SJSA1 (cell line): ENCODE data around the gene ZNF710. TPM values are rescaled to one million over a fixed set of nuclear protein-coding genes. Genes with fewer than 3 reads are reported as not detected.

ENCODE experiments used
- DNase-seq, 2 experiments: peaks; one replicate each; pipeline ENCODE4 v3.0.0-alpha.2; 2015 to 2020; ENCODE audit warnings: low spot score in 2 of 2, low read depth in 1 of 2
- H3K27ac ChIP-seq: fragments of 250-450 bp; sonication (Bioruptor Pico); 2 replicates; pipeline ENCODE4 v1.5.1; 2020; ENCODE audit warnings: mild to moderate bottlenecking, moderate library complexity
- H3K27me3 ChIP-seq: fragments of 250-450 bp; sonication (Bioruptor Pico); replicated peaks from 2 replicates; pipeline ENCODE4 v1.5.1; 2020; ENCODE audit warnings: mild to moderate bottlenecking, moderate library complexity
- H3K36me3 ChIP-seq: fragments of 250-450 bp; sonication (Bioruptor Pico); 2 replicates; pipeline ENCODE4 v1.5.1; 2020; ENCODE audit warnings: mild to moderate bottlenecking
- H3K4me1 ChIP-seq: fragments of 250-450 bp; sonication (Bioruptor Pico); replicated peaks from 2 replicates; pipeline ENCODE4 v1.6.1; 2021; ENCODE audit warnings: mild to moderate bottlenecking
- H3K4me3 ChIP-seq: fragments of 250-450 bp; sonication (Bioruptor Pico); 2 replicates; pipeline ENCODE4 v1.5.1; 2020; ENCODE audit warnings: mild to moderate bottlenecking
- H3K9me3 ChIP-seq: fragments of 250-450 bp; sonication (Bioruptor Pico); replicated peaks from 2 replicates; pipeline ENCODE4 v1.5.1; 2020; ENCODE audit warnings: mild to moderate bottlenecking
- total RNA-seq: library from RNA; depleted of rRNA; stranded (reverse); fragments of >200 nt; shearing (Covaris generic); gene quantifications from 2 replicates; pipeline ENCODE4 v1.2.3, GENCODE V29; 2014

ZNF710 gene
- total RNA-seq, 1 experiment from 2014 or later: 7.3 TPM

DNA sequence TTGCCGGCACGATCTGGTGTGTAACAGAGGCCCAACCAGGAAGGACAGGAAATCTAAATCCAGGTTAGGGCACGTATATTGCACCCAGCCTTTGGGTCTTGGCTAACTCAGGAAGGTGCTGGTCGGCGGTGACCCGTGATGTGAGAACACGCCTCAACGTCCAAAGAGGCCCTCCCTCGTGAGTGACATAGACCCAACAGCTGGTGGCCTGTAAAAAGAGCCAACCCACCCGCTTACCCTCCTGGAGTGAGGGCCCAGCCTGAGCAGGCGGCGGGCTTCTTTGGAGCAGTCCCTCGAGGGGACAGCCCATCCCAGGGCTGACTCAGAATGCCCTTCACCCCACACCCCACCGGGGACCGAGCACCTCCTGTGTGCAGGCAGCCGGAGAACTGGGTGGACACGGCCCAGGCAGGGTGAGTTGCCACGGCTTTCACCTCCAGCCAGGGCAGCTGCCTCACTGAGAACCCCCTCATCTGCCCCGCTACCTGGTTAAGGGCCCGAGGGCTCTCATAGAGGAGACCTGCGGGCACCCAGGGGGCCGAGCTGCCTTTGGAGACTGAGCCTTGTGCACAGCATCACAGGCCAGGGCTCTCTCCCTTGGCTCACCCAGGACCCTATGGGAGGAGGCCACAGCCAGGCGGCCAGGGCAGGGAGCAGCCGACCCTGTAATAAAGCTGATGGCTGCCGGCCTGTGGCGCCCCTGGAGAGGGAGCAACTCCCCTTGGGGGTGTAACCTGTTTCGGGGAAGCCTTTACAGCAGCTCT is 41.8 kb downstream of the ZNF710 start:
- Histone ChIP-seq H3K4me1 (no peaks in the 10 kb centered on the region), H3K27me3 (no peaks in the 10 kb centered on the region), H3K4me3 (no peak overlapping the region), H3K27ac (no peak overlapping the region), H3K36me3 (no peaks in the 10 kb centered on the region), H3K9me3 (no peaks in the 10 kb centered on the region)
- DNase-seq: no peak

DNA sequence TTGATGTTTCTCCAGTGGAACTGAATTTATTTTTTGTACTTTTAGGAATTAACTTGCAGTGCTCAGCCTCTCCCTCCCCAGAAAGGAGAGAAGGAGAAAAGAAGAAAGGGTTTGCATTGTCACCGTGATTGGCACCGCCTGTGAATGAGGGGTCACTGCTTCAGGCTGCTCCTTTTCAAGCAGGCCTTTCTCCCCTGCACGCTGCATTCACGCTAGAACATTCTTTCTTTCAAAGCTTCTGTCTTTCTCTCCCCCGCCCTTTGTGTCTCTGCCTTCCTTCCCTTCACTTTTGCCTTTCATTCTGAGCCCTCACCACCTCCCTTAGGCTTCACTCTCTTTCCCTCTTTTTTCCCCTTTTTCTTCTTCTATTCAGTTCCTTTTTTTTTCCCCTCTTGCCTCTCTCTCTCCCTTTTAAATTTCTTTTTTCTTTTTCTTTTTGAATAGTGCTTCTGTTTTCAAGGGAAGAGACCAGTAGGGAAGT is 42.4 kb downstream of the ZNF710 start:
- Histone ChIP-seq H3K27me3 (no peaks in the 10 kb centered on the region), H3K27ac (no peak overlapping the region), H3K9me3 (no peaks in the 10 kb centered on the region), H3K4me3 (no peak overlapping the region), H3K36me3 (no peaks in the 10 kb centered on the region), H3K4me1 (no peaks in the 10 kb centered on the region)
- DNase-seq: no peak

DNA sequence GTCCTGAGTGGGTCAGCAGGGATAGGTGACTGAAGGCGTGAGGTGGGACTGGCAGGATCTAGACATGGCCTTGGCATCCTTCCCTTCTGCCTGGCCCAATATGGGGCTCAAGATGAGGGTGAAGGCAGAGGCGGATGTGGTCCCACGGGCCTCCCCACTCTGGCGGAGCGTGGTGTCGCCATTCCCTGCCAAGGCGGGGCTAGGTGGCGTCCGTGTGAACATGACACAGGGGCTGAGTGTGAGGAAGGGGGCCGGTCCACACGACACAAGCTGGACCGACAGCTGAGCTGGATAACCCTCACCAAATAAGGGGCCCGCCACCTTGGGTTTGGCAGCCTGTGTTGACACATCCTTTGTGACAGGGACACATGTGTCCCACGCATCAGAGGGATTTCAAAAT is 43.1 kb downstream of the ZNF710 start:
- Histone ChIP-seq H3K4me1 (no peaks in the 10 kb centered on the region), H3K27me3 (no peaks in the 10 kb centered on the region), H3K4me3 (no peak overlapping the region), H3K36me3 (no peaks in the 10 kb centered on the region), H3K9me3 (no peaks in the 10 kb centered on the region), H3K27ac (no peak overlapping the region)
- DNase-seq: no peak

DNA sequence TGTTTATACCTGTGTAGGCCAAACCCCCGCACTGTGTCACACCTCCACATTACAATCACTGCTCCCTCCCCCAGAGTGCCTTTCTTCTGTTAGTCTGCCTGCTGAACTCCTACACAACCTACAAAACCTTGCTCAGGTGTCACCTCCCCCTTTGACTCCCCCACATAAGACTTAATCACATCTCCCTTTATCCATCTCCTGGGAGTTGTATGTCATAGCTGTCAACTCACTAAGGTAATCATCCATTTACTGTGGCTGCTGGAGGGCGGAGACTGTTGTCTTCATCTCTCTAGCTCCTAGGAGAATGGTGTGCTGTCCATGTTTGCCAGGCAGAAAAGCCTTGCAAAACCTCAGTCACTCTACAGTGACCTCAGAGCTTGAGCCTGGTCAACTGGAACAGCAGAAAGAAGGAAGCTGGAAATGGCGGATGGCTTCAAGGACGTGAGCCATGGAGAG is 43.8 kb downstream of the ZNF710 start:
- DNase-seq: no peak
- Histone ChIP-seq H3K27me3 (no peaks in the 10 kb centered on the region), H3K27ac (no peak overlapping the region), H3K4me1 (no peaks in the 10 kb centered on the region), H3K9me3 (no peaks in the 10 kb centered on the region), H3K4me3 (no peak overlapping the region), H3K36me3 (no peaks in the 10 kb centered on the region)

DNA sequence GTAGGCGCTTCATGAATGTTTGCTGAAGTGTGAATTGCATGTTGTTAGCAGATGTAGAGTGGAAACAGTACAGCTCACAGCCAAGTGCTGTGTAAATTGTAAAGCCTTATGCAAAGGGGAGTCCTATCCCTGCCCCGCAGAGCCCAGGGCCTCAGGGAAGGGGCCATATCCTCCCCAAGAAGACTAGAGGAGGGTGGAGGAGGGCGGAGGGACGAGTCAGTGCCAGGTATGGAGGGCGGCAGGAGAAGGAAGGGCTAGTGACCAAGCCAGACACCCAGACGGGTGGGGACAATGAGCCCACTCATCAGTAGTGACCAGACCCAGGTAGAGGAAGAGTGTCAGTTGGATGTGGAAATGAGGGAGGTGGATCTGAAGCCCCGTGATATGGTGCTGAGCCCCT is 45.2 kb downstream of the ZNF710 start:
- no peak for DNase-seq
- Histone ChIP-seq H3K36me3 (no peaks in the 10 kb centered on the region), H3K9me3 (no peaks in the 10 kb centered on the region), H3K4me1 (no peaks in the 10 kb centered on the region), H3K27ac (no peak overlapping the region), H3K4me3 (no peak overlapping the region), H3K27me3 (no peaks in the 10 kb centered on the region)

DNA sequence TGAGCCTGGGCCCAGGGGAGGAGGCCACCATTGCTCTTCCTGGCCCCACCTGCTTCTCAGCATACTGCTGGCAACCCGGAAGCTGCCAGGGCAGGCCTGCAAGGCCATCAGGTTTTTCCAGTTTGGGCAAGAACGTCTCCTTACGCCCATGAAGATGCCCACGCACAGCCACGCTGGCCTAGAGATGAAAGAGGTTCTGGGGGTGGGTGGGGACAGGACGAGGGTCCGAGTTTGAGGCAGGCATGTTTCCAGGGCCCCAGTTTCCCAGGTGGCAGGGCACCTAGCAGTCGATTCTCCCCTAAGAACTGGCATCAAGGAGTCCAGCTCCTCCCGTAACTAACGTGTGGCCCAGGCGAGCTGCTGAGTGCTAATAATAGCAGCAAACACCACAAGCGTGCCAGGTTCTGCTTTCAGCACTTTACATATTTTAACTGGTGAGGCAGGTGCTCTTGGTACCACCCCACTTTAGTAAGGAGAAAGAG is 45.8 kb downstream of the ZNF710 start:
- no peak for DNase-seq
- Histone ChIP-seq H3K27ac (no peak overlapping the region), H3K4me3 (no peak overlapping the region), H3K36me3 (no peaks in the 10 kb centered on the region), H3K27me3 (no peaks in the 10 kb centered on the region), H3K4me1 (no peaks in the 10 kb centered on the region), H3K9me3 (no peaks in the 10 kb centered on the region)

DNA sequence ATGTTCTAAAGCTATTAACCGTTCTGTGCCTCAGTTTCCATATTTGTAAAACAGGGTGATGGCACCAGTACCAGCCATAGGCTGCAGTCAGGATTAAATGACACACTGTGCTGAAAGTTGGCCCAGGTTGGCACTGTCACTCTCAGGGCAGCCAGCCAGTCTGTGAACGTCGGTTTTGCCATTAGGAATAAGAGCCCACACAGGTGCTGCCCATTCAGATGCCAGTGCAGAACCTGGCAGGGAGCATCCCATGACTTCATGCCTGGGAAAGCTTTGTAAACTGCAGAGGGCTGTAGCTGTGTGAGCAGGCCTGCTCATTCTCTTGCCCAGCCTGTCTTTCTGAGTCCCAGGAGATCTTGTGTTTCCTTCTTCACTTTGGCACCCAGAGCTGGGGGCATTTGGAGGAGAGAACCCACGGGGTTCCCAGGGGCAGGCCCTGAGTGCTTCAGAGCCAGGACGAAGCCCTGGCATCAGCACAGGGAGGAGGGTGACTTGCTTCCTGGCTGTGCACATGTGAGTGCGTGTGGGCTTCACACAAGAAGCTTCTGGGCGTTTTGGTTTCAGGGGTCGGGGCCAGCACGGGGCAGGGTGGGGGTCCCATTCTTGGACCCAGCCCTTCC is 46.9 kb downstream of the ZNF710 start:
- Histone ChIP-seq H3K9me3 (no peaks in the 10 kb centered on the region), H3K4me3 (no peak overlapping the region), H3K27me3 (no peaks in the 10 kb centered on the region), H3K4me1 (no peaks in the 10 kb centered on the region), H3K27ac (no peak overlapping the region), H3K36me3 (no peaks in the 10 kb centered on the region)
- no peak for DNase-seq

DNA sequence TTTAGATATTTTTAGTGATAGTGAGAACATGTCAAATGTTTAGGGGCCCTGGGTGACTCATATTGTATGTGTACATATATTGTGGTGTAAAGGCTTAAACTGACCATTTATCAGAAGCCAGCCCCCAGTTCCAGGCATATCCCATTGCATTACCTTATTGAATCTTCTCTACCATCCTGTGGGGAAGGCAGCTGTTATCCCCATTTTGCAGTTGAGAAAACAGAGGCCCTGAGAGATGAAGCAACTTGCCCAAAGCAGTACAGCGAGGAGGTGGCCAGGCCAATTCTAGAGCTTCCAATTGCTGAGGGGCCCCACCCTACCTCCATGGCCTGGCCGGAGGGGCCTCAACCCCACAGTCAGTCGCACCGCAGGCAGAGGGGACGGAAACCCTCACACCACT is 47.9 kb downstream of the ZNF710 start:
- Histone ChIP-seq H3K27ac (no peak overlapping the region), H3K4me3 (no peak overlapping the region), H3K27me3 (no peaks in the 10 kb centered on the region), H3K4me1 (no peaks in the 10 kb centered on the region), H3K9me3 (no peaks in the 10 kb centered on the region), H3K36me3 (no peaks in the 10 kb centered on the region)
- no peak for DNase-seq

DNA sequence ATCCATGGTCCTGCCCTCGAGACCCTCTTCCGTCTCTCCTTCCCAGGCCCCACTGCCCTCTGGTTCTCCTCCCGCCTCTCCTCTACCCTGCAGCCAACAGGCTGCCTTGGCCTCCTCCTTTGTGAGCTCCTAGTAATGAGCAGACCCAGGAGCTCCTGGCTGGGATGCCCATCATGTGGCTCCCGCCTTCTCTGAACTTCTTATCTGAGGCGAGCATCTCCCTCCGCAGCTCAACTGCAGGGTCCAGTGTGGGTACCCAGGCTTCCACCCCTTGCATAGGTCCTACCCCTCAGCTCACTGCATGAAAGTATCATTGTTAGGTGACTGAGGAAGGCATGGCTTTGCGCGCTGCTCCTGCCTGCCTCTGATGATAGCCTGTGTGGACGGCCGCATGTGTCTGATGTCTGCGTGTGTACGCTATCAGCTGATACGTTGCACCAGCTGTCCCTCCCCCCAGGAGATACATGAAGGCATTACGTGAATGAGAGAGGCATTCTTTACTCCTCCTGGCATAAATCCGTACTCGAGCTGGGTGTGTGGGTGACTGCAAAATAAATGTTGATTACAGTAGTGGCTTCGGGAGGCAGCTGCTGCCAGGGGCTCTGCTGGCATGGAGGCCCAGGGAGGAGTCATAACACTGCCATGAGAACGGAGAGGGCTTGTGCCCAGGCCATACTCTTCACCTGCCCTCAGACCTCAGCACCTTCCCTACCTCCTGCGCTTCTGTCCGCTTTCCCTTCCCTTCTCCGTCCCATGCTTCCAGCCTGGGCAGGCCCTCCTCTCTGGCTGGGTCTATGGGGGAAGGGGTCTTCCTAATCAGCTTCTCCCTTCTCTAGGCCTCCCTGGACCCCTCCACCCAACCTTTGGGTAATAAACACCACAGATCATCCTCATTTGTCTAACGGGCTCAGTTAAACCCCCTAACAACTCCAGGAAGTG is 48.8 kb downstream of the ZNF710 start:
- H3K27me3 ChIP-seq: no peaks in the 10 kb centered on the region
- H3K36me3 ChIP-seq: no peaks in the 10 kb centered on the region
- H3K4me3 ChIP-seq: no peak overlapping the region
- no peaks in the 10 kb centered on the region for H3K9me3 ChIP-seq
- DNase-seq: no peak
- no peak overlapping the region for H3K27ac ChIP-seq
- H3K4me1 ChIP-seq: no peaks in the 10 kb centered on the region

DNA sequence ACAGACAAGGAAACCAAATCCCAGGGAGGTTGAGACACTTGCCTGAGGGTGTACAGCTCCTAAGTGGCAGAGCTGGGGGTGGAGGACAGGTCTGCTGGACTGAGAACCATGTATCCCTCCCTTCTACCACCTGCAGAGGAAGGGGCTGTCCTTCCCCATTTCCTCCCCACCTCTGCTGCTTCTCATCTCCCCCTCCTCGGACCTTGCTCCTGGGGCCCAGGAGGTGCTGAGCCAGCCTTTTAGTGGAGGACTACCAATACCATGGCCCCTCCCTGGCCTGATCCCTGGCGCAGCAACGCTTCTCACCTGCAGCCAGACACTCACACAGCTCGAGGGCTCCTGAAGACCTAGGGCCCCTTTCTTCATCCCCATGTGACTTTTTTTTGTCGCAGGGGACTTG is 50.8 kb downstream of the ZNF710 start:
- Histone ChIP-seq H3K27ac (no peak overlapping the region), H3K9me3 (no peaks in the 10 kb centered on the region), H3K4me1 (no peaks in the 10 kb centered on the region), H3K27me3 (no peaks in the 10 kb centered on the region), H3K4me3 (no peak overlapping the region), H3K36me3 (no peaks in the 10 kb centered on the region)
- DNase-seq: no peak

DNA sequence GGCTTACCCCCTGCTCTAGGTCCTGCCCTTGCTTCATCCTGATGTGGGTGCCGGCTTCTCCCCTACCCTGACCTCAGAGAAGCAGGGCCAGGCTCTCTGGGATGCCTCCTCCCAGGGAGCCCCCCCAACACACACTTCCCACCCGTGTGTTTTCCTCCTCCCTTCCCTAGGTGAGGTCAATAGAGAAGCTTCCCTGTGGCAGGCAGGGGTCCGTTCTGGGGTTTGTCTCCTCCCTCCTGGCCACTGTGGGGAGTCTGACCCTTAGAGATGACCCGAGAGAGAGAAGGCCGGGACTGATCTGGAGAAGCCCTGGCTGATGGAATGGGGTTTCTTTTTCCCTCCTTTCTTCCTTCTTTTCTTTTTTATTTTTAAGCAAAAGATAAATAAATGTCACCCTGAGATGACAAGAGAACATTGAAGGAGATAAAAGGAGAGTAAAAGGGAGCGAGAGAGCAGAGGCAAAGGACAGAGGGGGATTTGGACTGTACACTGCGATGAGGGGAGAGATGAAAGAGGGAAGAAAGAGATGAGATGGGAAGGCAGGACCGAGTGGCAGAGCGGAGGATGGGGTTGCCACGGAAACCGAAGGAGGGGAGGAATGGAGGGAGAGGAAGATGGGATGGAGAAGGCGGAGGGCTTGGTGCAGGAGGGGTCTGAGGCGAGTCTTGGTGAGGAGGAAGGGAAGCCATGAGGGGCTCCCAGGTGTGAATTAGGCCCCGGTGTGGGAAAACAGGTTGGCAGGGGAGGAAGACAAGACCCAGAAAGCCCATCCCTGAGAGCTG is 52.8 kb downstream of the ZNF710 start:
- Histone ChIP-seq H3K4me3 (no peak overlapping the region), H3K4me1 (no peaks in the 10 kb centered on the region), H3K9me3 (no peaks in the 10 kb centered on the region), H3K27ac (no peak overlapping the region), H3K36me3 (no peaks in the 10 kb centered on the region), H3K27me3 (no peaks in the 10 kb centered on the region)
- no peak for DNase-seq

DNA sequence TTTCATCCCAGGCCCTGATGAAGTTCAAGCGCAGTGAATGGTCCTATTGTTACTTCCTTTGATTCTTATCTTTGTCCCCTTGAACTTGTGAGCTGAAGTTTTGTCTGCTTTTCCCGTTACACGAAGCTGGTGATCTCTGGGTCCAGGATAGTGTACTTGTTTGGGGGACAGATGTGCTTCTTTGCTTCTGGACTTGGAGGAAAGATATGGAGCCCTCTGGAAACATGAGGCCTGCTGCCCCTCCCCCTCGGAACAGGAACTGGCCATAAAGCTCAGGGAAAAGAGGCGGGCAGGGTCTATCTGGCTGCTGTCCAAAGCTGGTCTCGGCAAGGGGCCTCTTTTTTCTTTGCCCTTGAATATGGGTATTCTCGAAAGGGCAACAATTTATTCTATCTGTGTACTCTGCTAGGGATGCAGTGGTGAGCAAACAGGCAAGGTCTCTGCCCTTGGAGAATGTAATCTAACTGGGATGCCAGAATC is 53.5 kb downstream of the ZNF710 start:
- Histone ChIP-seq H3K27me3 (no peaks in the 10 kb centered on the region), H3K36me3 (no peaks in the 10 kb centered on the region), H3K4me3 (no peak overlapping the region), H3K4me1 (no peaks in the 10 kb centered on the region), H3K27ac (no peak overlapping the region), H3K9me3 (no peaks in the 10 kb centered on the region)
- DNase-seq: no peak

DNA sequence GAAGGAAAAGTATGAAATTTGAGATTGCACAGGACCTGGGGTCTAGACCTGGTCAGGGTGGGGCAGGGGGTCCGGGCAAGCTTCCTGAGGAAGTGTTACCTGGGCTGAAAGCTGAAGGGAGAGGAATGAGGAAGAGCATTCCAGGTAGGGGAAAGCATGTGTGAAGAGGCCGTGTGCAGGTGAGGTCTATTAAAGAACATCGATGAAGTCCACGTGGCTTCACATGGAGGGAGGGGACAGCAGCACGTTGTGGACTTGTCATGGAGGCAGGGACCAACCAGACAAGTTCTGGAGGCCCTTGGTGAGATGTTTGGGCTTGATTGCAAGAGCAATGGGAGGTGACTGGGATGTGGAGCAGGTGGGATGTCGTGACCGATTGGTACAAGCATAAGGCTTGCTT is 54.1 kb downstream of the ZNF710 start:
- Histone ChIP-seq H3K27ac (no peak overlapping the region), H3K9me3 (no peaks in the 10 kb centered on the region), H3K36me3 (no peaks in the 10 kb centered on the region), H3K27me3 (no peaks in the 10 kb centered on the region), H3K4me3 (no peak overlapping the region), H3K4me1 (no peaks in the 10 kb centered on the region)
- DNase-seq: no peak
